ENCODE results near the gene ARFIP2. TPM values are rescaled to one million over a fixed set of nuclear protein-coding genes. Genes with fewer than 3 reads are reported as not detected.

Gene ARFIP2
- polyA plus RNA-seq, 1 of the 3 experiments (the other 2 are of a cell fraction): 128 TPM

- Histone ChIP-seq H2AFZ (ENCODE audit: low read depth) (0 out of 2 replicates have a peak overlapping the region, but pooled peaks have one; percentile 92), H3K79me2 (ENCODE audit: insufficient read depth) (peaks cover 44% of the 10 kb centered on the region), H3K9me2 (no peaks in the 10 kb centered on the region), H4K20me1 (ENCODE audit: insufficient read depth) (no peaks in the 10 kb centered on the region), H3K4me2 (peak overlapping the region; percentile 89), H3K9ac (peak overlapping the region; percentile 91; the same call in 1 of the 2 replicates), H3K27ac (ENCODE audit: low read depth in 2 of 2, low read length in 1 of 2) (peak overlapping the region; percentile 93 to 96), H3K9me3 (no peaks in the 10 kb centered on the region), H3K4me1 (ENCODE audit: control insufficient read depth in 1 of 2, insufficient read depth in 2 of 2, low read depth in 1 of 2, low read length in 1 of 2) (peaks cover 8 to 19% of the 10 kb centered on the region in 2 experiments; a peak in 2 of 4 replicates), H3K36me3 (replicated peaks in 1 of 2; ENCODE audit: control insufficient read depth in 1 of 2, insufficient read depth in 2 of 2, low read length in 1 of 2) (peaks cover 11 to 33% of the 10 kb centered on the region in 2 experiments), H3F3A (replicated peaks; ENCODE audit: insufficient read depth) (peaks cover 22% of the 10 kb centered on the region), H3K27me3 (ENCODE audit: insufficient read depth) (no peaks in the 10 kb centered on the region), H3K4me3 (ENCODE audit: low read depth in 2 of 2, low read length in 1 of 2) (peak overlapping the region in 1 of 2 experiments; percentile 78; a peak in 2 of 4 replicates)
- POLR2A ChIA-PET: no interaction called here
- no peak for DNase-seq
- TF ChIP-seq REST (IDR thresholded peaks at IDR 0.05; ENCODE audit: low read depth, low read length) (no peak), TCF12 (IDR thresholded peaks at IDR 0.05) (no peak), NRF1 (IDR thresholded peaks at IDR 0.05; ENCODE audit: low read depth, low read length) (no peak), POLR2AphosphoS5 (IDR thresholded peaks at IDR 0.05; ENCODE audit: low read depth, low read length) (no peak), MXI1 (IDR thresholded peaks at IDR 0.05; ENCODE audit: low read depth, low read length) (no peak), YY1 (IDR thresholded peaks at IDR 0.05; ENCODE audit: low read depth) (no peak), RCOR1 (IDR thresholded peaks at IDR 0.05; ENCODE audit: low read length) (no peak), IRF3 (IDR thresholded peaks at IDR 0.05; ENCODE audit: low read depth, low read length) (no peak), FOXJ3 (CRISPR knock-in tag; IDR thresholded peaks at IDR 0.05) (no peak), RFX5 (IDR thresholded peaks at IDR 0.05; ENCODE audit: low read length) (no peak), CHD2 (IDR thresholded peaks at IDR 0.05; ENCODE audit: low read length, partially characterized antibody) (no peak), ZBTB33 (IDR thresholded peaks at IDR 0.05; ENCODE audit: borderline replicate concordance, low read depth) (no peak), EZH2phosphoT487 (IDR thresholded peaks at IDR 0.05; ENCODE audit: borderline replicate concordance, low read depth) (no peak), TAF1 (IDR thresholded peaks at IDR 0.05; ENCODE audit: borderline replicate concordance, low read depth, low read length) (no peak), FOSL2 (IDR thresholded peaks at IDR 0.05; ENCODE audit: borderline replicate concordance, low read depth) (no peak), MAX (IDR thresholded peaks at IDR 0.05; ENCODE audit: low read depth) (no peak), MEF2A (IDR thresholded peaks at IDR 0.05; ENCODE audit: borderline replicate concordance, low read depth) (no peak)
- WGBS (ENCODE audit: low lambda C conversion rate): 59% methylated on average over 3 of the region's 3 CpGs
- CTCF ChIA-PET: interaction anchor here (0.6 to 2.0 kb wide), 6 partner anchors 11 to 96 kb away, joined by 3 to 8 read pairs (median 4); no protein-coding TSS in a partner anchor
Measured at GRCh38 chr11:6474806-6475500, 6.2 kb downstream of the ARFIP2 start.
